ENCODE data around the gene CRIP2.

Gene CRIP2

DNA sequence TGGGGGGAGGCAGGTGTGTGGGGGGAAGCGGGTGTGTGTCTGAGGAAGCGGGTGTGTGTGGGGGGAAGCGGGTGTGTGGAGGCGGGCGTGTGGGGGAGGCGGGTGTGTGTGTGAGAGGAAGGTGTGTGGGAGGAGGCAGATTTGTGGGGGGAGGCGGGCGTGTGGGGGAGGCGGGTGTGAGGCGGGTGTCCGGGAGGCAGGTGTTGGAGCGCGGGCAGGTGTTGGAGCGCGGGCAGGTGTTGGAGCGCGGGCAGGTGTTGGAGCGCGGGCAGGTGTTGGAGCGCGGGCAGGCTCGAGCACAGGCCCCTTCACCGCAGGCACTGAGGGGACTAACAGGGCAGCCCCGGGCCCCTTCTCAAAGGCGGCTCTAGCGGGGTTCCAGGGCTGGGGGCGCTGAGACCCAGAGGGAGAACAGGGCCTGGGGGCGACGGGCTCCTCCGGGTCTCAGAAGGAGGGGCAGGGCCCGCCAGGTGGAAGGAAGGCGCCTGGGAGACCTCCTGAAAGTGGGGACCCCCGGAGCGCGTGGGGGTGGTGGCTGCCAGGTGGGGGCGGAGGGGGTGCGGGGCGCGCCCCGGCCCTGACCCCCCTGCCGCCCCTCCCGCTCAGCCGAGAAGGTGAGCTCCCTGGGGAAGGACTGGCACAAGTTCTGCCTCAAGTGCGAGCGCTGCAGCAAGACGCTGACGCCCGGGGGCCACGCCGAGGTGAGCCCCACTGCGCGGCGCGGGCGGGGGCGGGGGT, 3.2 kb downstream of the CRIP2 start:
- no peak for DNase-seq

DNA sequence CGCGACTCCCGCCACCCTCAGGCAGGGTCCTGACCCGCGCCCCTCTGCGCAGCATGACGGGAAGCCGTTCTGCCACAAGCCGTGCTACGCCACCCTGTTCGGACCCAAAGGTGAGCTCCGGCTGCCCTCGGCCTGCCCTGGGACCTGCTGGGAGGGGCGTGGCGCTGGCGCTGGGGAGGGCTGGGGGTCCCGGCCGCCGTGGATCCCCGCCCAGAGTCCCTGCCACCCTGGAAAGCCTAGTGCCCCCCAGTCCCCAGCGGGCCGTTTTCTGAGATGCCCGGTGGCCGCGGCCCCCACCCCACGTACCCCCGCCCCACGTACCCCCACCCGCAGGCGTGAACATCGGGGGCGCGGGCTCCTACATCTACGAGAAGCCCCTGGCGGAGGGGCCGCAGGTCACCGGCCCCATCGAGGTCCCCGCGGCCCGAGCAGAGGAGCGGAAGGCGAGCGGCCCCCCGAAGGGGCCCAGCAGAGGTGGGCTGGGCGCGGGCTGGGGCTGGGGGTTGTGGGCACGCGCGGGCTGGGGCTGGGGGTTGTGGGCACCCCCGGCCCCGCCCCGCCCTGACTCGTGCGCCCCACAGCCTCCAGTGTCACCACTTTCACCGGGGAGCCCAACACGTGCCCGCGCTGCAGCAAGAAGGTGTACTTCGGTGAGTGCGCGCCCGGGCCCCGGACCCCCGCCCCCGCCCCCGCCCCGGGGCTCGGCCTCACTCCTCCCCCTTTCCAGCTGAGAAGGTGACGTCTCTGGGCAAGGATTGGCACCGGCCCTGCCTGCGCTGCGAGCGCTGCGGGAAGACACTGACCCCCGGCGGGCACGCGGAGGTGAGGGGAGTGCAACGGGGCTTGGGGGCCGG, 4.0 kb downstream of the CRIP2 start:
- DNase-seq = no peak

DNA sequence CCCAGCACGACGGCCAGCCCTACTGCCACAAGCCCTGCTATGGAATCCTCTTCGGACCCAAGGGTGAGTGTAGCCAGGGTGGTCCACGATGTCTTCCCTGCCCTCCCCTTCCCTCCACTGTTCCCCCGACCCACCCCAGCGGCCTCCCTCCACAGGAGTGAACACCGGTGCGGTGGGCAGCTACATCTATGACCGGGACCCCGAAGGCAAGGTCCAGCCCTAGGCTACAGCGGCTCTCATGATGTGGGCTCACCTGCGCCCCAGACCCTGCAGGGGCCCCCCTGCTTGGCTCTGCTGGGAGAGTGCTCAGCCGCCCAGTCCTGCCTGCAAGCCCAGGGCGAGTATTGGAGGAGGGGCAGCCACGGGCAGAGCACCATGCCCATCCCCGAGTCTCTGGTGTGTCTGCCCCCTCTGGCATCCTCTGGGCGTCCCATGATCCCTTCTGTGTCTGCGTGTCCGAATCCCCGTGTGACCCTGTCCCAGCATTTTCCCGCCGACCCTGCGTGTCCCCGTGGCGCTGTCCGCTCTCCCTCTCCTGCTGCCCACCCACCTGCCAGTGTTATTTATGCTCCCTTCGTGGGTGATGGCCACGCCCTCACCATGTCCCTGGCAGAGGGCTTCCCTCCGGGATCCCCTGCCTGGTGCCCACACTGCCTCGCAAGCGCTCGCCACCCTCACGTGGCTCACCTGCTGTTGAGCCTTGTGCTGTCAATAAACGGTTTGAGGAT, 5.0 kb downstream of the CRIP2 start:
- no peak for DNase-seq

DNA sequence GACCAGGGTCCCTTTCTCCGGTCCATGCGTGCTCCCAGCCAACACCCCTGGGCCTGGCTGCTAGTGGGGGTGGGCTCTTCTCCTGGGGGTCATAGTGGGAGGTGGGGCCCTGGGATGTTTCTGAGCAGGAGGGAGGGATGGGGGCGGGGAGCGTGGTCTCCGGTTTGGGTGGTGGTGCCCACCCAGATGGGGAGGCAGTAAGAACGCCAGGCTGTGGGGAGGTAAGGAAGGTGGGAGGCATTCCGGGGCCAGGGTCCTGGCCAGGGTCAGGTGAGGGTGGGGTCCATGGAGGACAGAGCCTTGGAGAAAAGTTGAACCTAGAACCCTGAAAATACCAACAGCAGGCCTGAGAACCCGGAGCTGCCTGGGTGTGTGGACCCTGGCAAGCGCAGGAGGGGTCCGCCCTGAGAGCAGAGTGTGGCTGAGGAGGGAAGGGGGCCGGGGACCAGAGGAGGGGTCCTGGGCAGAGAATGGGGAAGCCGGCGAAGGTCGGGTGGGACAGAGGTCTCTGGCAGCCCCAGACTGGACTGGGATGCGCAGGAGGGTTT, 5.7 kb downstream of the CRIP2 start:
- no peak for DNase-seq

DNA sequence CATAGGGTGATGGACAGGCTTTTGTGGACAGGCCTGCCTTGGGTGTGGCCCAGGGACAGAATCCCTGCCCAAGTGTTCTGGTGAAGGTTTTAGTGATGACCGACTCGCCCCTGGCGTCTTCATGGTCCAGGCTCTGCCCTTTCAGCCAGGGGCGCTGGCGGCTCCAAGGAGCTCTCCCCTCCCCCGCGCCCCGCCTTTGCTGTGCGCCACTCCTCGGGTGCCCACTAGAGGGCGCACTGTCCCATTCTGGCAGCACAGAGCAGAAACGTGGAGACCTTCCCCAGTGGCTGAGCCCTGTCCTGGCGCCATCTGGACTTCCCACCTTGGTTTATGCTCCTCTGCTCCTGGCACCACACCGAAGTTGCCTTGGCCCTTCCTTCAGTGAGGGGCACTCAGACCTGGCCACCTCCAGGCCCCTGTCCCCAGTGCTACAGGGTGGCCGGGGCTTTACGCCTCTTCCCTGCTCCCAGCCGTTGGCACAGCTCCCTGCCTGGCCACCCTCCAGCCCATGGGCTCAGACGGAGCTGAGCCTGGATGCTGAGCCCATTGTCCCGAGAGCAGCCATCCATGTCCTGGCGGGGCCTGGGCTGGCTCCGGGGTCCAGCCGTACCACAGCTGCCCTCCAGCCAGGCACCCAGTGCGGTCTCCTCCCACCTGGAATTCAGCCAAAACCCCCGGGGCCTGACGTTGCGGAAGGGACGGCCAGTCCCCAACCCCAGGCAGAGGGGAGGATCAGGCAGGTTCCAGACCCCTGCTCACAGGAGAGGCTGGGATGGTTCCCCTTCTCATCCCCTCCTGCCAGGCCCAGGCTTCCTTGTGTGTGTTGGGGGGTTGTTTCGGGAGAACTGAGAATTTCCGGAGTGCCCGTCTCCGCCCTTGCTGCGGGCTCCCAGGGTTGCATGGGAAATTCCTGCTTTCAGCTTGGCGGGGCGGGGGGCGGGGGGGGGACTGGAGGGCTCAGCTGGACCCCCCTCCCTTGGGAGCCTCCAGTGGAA, 6.5 kb downstream of the CRIP2 start:
- DNase-seq = peak; percentile 56

DNA sequence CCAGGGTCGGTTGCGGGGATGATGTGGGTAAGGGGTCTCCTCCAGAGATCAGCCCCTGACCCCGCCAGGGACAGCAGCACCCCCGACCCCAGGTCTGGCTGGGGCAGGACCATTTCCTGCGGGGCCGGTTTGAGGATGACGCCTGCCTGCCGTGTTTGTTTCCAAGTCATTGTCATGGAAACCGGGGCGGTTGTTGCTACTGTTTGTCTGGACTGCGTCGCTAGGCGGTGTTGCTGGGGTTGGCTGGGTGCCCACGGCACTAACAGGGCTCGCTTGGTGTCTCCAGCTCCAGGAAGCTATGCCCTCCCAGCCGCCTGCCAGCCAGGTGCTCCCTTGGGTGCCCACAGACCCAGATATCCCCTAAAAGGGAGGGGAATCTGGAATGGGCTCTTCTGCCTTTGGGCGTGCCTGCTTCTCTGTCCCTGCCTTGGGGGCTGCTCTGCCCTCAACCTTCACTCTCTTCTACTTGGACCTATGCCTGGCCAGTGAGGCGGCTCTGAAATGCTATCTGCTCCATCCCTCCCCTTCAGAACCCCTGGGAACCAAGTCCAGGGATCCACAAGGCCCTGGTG, 7.4 kb downstream of the CRIP2 start:
- peak; percentile 29 for DNase-seq

DNA sequence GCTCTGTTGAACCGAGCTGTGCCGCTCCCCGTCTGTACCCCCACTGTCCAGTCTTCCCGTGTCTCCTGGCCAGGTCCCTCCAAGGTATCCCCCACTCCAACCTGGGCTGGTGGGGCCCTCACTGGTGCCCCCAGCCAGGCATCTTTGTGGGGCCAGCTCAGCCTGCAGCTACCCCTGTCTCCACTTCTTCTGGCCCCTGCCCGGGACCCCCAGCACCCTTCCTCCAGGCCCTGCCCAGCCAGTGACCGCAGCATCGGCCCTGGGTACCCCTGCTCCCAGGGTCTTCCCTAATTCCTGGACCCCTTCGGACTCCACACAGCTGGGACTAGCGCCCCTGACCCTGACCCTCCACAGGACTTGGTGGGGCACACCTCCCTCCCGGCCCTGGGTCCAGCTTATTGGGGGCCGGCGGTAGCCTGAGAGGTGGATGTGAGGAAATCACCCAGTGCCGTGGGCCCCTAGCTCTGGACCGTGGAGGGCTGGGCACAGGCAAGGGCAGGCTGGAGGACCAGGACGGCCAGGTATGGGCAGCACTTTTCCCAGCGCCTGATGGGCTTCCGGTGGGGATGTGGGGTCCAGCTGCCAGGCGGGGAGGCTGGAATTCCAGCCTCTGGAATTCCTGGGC, 8.0 kb downstream of the CRIP2 start:
- no peak for DNase-seq

DNA sequence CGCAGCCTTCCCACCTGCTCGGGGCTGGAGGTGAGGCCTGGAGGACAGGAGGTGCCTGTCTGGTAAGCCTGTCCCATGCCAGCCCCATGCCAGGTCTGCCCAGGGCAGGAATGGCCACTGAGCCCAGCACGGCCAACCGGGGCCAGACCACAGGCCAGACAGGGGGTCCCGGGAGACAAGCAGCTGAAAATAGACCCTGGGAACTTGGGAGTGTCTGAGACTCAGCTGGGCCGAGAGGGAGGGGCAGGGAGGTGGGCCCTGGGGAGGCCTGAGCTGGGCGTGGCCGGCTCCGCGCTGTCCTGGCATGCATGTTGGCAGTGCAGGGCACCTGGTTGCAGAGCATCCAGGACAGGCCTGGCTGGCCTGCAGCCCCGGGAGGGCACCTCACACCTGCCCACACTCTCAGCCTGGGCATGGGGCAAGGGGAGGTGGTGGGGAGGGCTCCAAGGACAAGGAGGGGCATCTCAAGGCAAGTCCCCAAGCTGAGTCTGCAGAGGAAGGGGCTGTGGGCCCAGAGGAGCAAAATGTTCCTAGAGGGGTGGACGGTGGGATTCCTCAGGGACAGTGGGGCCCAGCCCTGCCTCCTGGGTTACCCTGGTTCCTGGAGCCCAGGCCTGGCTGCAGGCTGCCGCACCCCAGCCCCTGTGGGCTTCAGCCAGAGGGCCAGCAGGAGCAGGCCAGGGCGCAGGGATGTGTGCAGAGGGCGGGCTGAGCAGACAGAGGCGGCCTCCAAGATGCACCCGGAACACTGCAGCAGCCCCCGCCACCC, 8.9 kb downstream of the CRIP2 start:
- DNase-seq = no peak

DNA sequence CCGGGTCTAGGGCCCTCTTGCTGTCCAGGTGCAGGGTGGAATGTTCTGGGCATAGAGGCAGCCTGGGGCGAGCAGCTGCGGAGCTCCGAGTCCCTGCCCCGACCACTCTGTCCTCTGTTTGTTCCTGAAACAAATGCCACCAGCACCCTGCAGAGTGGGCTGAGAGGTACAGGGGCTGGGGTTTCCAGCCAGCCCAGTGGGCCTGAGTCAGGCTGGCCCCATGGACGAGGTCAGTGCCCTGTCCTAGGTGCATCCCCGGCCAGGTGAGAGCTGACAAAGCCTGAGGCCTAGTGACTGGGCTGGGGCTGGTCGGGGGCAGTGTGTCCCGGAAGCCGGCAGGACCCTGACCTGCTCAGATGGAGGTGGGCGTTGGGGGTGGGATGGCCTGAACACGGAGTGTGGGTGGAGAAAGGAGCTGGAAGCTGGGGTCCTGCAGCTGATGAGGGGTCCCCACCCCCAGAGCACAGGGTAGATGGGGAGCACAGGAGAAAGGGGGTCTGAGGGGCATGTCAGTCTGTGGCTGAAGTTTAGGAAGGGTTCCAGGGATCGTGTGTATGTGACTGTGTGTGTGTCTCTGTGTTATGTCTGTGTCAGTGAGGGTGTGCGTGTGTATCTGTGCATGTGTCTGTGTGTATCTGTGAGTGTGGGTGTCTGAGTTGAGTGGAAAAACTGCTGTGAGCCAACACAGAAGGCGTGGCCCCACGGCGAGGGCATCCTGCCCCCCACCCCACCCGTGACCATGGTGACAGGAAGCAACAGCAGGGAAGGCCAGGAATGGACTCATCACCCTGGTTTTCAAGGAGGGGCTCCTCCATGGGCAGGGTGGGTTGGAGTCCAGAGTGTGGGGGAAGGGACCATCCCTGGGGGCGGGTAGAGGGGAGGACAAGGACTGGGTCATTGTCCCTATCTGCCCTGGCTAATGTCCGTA, 9.7 kb downstream of the CRIP2 start:
- no peak for DNase-seq

DNA sequence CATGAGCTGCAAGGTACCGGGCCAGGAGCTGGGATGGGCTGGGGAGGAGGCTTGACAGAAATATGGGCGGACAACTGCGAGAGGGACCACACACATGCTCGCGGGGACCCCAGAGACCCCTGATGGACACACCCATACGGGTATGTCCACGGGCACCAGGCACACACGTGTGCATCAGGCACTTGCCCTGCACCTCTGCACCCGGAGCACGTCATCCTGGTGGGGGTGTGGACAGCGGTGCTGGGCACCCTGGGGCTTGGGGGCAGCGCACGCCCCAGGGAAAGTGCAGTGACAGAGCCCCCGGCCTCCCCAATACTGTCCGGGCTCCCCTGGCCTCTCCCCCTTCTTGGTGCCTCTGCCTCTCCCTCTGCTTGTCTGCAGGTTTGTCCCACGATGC, 10.4 kb downstream of the CRIP2 start:
- DNase-seq = no peak

DNA sequence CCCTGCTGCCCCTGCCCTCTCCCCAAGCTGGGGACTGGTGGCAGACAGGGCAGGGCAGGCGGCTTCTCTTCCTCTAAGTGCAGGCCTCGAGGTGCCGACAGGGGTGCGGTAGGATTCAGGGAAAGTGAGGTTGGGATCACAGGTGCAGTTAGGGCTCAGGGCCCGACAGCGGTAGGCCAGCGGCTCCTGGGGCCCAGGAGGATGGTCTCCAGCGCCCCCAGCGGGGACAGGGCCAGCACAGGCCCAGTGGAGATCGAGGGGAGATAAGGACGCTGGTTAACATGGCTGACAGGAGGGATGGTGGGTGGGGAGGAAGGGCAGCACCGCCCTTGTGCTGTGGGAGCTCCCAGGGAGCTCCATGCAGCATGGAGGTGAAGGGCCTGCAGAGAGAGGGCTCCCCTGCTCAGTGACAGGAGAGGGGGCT, 11.1 kb downstream of the CRIP2 start:
- DNase-seq = no peak

DNA sequence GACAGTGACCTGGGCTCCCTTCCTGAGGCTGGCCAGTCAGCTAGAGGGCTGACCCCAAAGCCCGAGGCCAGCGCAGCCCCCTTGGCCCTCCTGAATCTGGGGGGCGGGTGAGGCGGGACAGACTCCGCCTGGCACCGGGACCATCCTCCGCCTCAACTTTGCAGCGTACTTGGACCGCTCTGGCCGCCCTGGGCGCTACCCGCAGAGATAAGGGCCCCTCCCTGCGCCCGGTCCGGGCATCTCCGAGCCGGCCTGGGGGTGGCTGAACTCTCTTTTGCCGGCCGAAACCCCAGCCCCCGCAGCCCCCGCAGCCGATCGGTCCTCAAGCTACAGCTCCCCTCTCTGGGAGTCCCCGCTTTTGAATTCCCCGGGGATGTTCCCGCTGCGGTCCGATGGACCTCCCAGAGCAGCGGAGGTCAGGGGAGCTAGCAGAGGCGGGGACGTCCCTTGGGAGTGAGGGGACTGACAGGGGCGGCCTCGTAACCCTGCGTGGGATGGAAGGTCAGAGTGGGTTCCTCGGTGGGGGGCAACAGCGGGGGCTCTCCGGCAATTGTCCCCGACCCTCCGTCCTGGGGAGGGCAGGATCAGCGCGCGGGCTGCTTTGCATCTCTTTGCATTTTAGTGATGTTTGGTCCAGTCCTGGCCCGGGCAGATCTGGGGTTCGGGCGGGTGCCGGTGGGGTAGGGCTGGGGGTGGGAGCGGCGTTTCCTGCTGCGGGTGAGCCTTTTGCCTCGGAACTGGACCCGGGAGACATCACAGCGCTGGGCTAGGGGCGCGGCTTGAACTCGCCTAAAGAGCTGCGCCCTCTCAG, 11.7 kb downstream of the CRIP2 start, which contains the start of gene CRIP1:
Gene CRIP1 (plus strand): TSS at position 724 of the 811 bp plus-strand sequence. CDS start 374 bp downstream, outside the sequence.
- no peak for DNase-seq

DNA sequence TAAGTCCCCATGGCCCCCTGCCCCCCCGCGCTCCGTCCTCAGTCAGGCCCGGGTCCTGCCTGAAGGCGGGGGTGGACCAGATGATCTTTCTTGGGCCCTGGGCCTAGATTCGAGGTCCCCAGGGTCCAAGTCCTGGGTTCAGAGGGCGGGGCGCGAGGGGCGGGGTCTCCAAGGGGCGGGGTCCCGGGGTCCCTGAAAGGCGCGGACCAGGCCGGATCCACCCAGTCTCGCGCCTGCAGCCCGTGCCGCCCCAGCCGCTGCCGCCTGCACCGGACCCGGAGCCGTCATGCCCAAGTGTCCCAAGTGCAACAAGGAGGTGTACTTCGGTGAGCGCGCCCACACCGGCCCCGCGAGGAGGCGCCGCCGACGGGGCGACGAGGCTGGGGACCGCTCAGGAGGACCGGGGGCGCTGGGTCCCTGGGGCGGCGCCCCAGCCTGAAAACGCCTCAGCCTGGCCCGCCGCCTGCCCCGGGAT, 12.4 kb downstream of the CRIP2 start:
- no peak for DNase-seq

DNA sequence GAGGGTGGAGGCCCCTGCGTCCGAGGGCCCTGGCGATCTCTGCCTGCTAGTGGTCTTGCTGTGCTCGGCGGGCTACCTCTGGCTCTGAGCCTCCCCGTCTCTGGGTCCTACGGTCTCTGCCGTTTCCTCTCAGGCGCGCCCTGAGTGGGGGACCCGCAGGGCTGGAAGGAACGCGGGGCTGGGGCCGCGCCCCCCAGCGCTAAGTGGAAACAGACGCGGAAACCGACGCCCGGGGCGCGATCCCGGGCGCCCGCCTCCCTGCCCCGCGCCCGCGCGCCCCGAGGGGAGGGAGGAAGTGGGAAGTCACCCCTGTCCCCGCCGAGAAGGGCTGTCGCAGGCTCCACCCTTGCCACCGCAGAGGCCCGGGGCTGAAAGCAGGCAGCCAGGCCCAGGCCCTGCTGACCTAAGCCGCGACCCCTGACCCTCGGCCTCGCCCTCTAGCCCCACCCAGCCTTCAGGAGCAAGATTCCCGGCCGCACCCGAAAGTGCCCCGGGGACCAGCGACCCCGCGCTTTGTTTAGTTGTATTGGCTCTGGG, 12.9 kb downstream of the CRIP2 start:
- peak; percentile 35 for DNase-seq

DNA sequence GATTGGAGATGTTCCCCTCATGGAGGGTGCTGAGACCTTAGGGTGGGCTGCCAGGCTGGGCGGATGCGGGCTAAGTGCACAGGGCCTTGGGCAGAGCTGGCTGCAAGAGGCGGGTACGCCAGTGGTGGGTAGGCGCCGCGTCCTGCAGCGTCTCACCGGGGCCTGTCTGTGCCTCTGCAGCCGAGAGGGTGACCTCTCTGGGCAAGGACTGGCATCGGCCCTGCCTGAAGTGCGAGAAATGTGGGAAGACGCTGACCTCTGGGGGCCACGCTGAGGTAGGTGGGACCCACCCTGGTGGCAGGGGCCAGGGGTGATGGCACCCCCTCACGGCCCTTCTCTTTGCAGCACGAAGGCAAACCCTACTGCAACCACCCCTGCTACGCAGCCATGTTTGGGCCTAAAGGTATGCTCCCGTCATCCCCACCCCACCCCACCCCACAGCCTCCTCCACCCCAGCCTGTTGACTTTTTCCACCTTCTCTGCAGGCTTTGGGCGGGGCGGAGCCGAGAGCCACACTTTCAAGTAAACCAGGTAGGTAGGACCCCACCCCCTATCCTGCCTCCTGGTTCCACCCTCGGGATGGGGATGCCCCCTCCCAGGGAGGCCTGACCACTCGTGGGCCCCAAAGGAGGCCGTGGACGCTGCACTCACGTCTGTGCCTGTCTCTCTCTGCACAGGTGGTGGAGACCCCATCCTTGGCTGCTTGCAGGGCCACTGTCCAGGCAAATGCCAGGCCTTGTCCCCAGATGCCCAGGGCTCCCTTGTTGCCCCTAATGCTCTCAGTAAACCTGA, 13.6 kb downstream of the CRIP2 start:
- DNase-seq = no peak

DNA sequence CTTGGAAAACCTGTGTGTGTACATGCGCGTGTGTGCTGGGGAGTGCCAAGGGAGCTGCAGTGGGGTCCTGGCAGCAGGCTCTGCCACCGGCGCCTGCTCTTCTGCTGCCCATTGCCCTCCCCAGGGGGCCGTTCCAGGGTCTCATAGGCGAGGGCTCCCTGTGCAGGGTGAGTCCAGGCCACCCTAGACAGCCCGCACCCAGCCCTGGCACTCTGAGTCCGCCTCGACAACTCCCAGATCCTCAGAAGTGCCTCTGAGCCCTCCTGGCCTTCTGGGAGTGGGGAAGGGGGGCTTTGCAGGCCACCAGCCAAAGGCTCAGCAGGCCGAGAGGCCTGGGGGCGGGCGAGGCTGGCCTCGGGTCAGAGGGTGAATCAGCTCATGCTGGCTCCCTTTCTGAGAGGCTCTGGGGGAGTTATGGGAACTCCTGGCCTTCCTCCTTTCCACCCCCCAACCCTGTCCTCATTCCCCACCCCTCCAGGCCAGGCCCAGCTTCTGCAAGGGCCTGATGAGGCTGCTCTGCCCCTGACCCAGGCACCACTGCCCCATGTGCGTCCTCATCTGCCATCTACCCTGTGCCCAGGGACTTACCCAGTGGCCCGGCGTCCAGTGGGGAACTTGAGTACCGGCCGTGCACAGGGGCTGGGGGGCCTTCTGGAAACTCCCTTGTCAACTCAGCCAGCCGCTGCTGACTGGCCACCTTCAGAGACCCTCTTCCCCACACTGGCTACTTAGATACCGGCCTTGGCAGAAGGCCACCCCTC, 14.3 kb downstream of the CRIP2 start:
- DNase-seq = no peak

Measured in NK-92 treated with Interleukin-12 subunit alpha and Interleukin-12 subunit beta, amount 100 ng/mL, for 24 hours (cell line).